ENCODE measurements around the gene ANKRD34A. TPM values are rescaled to one million over a fixed set of nuclear protein-coding genes. Genes with fewer than 3 reads are reported as not detected.
"Not testable (repeated sequence)": the region's sequence is repeated elsewhere in the genome, so short reads cannot be mapped to it uniquely, and the experiment has no call there.

The ANKRD34A gene
- polyA plus RNA-seq, 4 donors: 0.31 to 1.1 (median 0.51) TPM

DNA sequence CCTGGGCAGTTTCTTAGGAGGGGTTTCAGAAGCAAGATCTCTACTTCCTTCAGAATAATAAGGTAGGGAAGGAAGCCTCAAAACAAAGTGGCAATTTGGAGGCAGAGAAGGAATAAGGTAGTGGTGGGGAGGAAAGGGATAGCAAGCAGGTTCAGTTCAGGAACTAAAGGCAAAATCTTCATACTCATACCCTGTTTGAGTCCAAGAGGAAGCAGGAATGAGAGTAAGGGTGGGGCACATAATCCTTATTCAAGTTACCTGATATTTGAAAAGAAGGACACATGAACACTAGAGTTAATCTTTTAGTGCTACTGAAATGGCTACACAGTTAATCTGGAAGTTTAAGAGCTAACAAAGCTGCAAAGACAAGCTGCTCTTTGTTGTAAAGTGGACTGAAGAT lies 28.7 kb downstream of the ANKRD34A start:
- Histone ChIP-seq H3K9me3 (ENCODE audit: control insufficient read depth in 2 of 2, insufficient read depth in 1 of 2, low read depth in 1 of 2, low read length in 1 of 2) (no peaks in the 10 kb centered on the region), H3K36me3 (ENCODE audit: control insufficient read depth in 3 of 3, insufficient read depth in 2 of 3, low read depth in 1 of 3, low read length in 3 of 3) (peaks cover 0 to 1% (median 0%) of the 10 kb centered on the region in 3 donors), H3K4me1 (ENCODE audit: control insufficient read depth in 3 of 3, insufficient read depth in 2 of 3, low read depth in 1 of 3, low read length in 2 of 3) (peaks cover 0 to 3% (median 0%) of the 10 kb centered on the region in 3 donors), H3K4me3 (ENCODE audit: low read depth in 1 of 3, low read length in 3 of 3) (no peak overlapping the region), H3K27ac (ENCODE audit: low read depth in 1 of 3, low read length in 2 of 3) (no peak overlapping the region), H3K27me3 (ENCODE audit: control insufficient read depth in 3 of 3, insufficient read depth in 3 of 3, low read length in 3 of 3) (no peaks in the 10 kb centered on the region)
- no peak for FAIRE-seq
- DNase-seq: peak in 1 of 2 donors; percentile 18

DNA sequence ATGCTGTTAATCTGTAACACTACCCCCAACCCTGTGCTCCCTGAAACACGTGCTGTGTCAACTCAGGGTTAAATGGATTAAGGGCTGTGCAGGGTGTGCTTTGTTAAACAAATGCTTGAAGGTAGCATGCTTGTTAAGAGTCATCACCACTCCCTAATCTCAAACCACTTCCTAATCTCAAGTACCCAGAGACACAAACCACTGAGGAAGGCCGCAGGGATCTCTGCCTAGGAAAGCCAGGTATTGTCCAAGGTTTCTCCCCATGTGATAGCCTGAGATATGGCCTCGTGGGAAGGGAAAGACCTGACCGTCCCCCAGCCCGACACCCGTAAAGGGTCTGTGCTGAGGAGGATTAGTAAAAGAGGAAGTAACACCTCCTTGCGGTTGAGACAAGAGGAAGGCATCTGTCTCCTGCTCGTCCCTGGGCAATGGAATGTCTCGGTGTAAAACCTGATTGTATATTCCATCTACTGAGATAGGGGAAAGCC lies 31.8 kb downstream of the ANKRD34A start:
- 43 to 67% (median 48%) methylated on average over 7 to 9 of the region's 9 CpGs for WGBS, 3 donors
- not testable (repeated sequence) for FAIRE-seq; H3K36me3 ChIP-seq (ENCODE audit: control insufficient read depth in 3 of 3, insufficient read depth in 2 of 3, low read depth in 1 of 3, low read length in 3 of 3); H3K27me3 ChIP-seq (ENCODE audit: control insufficient read depth in 3 of 3, insufficient read depth in 3 of 3, low read length in 3 of 3); H3K4me1 ChIP-seq (ENCODE audit: control insufficient read depth in 3 of 3, insufficient read depth in 2 of 3, low read depth in 1 of 3, low read length in 2 of 3); H3K4me3 ChIP-seq (ENCODE audit: low read depth in 1 of 3, low read length in 3 of 3); H3K9me3 ChIP-seq (ENCODE audit: control insufficient read depth in 2 of 2, insufficient read depth in 1 of 2, low read depth in 1 of 2, low read length in 1 of 2)
- peak overlapping the region in 1 of 3 donors; percentile 66 for H3K27ac ChIP-seq (ENCODE audit: low read depth in 1 of 3, low read length in 2 of 3)
- DNase-seq: peak in 1 of 2 donors; percentile 32

DNA sequence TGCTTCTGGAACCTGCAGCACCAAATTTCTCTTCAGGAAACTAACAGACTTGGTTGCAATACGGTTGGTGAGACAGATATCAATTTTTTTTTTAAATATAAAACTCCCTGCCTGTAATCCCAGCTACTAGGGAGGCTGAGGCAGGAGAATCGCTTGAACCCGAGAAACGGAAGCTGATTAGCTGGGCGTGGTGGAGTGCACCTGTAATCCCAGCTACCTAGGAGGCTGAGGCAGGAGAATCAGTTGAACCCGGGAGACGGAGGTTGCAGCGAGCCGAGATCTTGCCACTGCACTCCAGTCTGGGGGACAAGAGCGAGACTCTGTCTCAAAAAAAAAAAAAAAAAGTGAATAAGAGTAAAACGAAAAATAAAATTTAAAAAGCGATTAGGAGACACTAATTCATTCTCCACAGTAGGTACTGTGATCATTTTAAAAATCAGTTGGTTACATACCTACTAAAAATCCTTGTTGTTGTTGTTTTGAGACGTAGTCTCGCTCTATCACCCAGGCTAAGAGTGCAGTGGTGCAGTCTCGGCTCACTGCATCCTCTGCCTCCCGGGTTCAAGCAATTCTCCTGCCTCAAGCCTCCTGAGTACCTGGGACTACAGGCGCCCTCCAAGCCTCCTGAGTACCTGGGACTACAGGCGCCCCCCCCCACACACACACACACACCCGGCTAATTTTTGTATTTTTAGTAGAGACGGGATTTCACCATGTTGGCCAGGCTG lies 36.3 kb downstream of the ANKRD34A start:
- FAIRE-seq: no peak
- H3K36me3 ChIP-seq (ENCODE audit: control insufficient read depth in 3 of 3, insufficient read depth in 2 of 3, low read depth in 1 of 3, low read length in 3 of 3): peaks cover 0 to 10% (median 2%) of the 10 kb centered on the region in 3 donors
- DNase-seq: peak in 1 of 2 donors; percentile 24
- peak overlapping the region; percentile 66 to 99 (median 94) for H3K27ac ChIP-seq (ENCODE audit: low read depth in 1 of 3, low read length in 2 of 3)
- no peaks in the 10 kb centered on the region for H3K9me3 ChIP-seq (ENCODE audit: control insufficient read depth in 2 of 2, insufficient read depth in 1 of 2, low read depth in 1 of 2, low read length in 1 of 2)
- H3K4me1 ChIP-seq (ENCODE audit: control insufficient read depth in 3 of 3, insufficient read depth in 2 of 3, low read depth in 1 of 3, low read length in 2 of 3): peaks cover 0 to 7% (median 0%) of the 10 kb centered on the region in 3 donors
- 50 to 54% (median 51%) methylated on average over 20 of the region's 20 CpGs for WGBS, 3 donors
- peak overlapping the region; percentile 52 to 91 (median 67) for H3K4me3 ChIP-seq (ENCODE audit: low read depth in 1 of 3, low read length in 3 of 3)
- H3K27me3 ChIP-seq (ENCODE audit: control insufficient read depth in 3 of 3, insufficient read depth in 3 of 3, low read length in 3 of 3): no peaks in the 10 kb centered on the region

DNA sequence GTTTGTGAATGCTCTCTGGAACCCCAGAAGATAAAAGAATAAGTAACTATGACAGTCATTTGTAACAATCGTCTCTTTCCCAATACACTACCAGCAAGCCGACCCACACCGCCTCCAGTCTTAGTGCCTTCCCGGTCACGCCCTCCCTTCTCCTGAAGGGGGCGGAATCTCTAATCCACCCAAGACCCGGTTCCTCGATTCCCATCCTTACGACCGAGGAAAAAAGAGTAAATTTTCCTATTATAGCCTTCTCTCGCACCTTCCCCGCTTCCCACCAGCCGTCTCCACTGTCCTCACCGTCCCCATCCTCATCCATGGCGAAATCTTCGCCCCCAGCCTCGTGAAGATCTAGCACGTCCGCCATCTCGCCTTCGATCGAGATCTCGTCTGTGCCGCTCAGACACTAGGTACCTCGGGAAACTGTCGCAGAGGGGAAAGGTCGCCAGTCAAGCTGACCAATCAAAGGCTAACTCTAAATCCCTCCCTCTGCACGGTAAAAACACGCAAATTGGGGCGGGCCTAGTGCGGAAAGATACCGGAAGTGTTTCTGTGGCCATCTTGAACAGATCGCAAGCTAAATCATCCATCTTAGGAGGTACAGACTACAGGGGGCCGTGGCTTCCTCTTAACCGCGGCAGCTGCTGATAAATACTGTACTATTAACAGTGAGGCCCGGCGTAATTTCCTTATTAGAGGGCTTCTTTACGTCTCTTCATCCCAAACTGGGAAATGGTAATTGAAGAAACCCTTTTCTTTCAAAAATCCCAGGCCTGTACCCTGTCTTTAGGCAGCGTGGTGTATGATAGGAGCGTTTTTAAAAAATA lies 37.1 kb downstream of the ANKRD34A start, which contains the start of gene RBM8A:
TSS of gene RBM8A (minus strand) at position 422 of the 824 bp plus-strand sequence. CDS start at position 364, 58 bp downstream.
- peak within 1 kb of the TSS; percentile 86 to 99 (median 94) for H3K27ac ChIP-seq (ENCODE audit: low read depth in 1 of 3, low read length in 2 of 3)
- FAIRE-seq (no peak), DNase-seq (peak; percentile 98 to 99)
- 0 to 1% (median 0%) methylated on average over 41 of the region's 41 CpGs for whole genome bisulfite sequencing, 3 donors
- H3K4me3 ChIP-seq (ENCODE audit: low read depth in 1 of 3, low read length in 3 of 3): peak within 1 kb of the TSS; percentile 67 to 91 (median 79)
- peaks cover 0 to 7% (median 0%) of the 10 kb centered on the region in 3 donors for H3K4me1 ChIP-seq (ENCODE audit: control insufficient read depth in 3 of 3, insufficient read depth in 2 of 3, low read depth in 1 of 3, low read length in 2 of 3)
- H3K9me3 ChIP-seq (ENCODE audit: control insufficient read depth in 2 of 2, insufficient read depth in 1 of 2, low read depth in 1 of 2, low read length in 1 of 2): no peaks in the 10 kb centered on the region
- no peaks in the 10 kb centered on the region for H3K27me3 ChIP-seq (ENCODE audit: control insufficient read depth in 3 of 3, insufficient read depth in 3 of 3, low read length in 3 of 3)
- H3K36me3 ChIP-seq (ENCODE audit: control insufficient read depth in 3 of 3, insufficient read depth in 2 of 3, low read depth in 1 of 3, low read length in 3 of 3): peaks cover 0 to 10% (median 2%) of the 10 kb centered on the region in 3 donors

DNA sequence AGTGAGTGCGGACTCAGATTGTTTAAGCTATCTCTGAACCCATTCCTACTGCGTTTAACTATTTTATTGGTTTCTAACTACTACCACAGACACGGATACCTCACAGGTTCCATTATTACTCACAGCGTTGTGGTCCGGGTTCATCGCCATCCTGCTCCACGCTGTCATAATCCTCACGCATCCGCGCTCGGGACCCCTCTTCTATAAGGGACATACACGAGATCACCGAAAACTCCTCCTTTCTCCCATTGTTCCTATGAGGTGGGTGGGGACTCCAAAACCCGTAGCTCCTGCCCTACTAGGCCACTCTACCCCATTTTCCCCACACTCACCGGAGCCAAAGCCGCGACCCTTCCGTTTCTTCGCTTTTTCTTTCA lies 37.7 kb downstream of the ANKRD34A start:
- peak overlapping the region; percentile 67 to 91 (median 79) for H3K4me3 ChIP-seq (ENCODE audit: low read depth in 1 of 3, low read length in 3 of 3)
- H3K36me3 ChIP-seq (ENCODE audit: control insufficient read depth in 3 of 3, insufficient read depth in 2 of 3, low read depth in 1 of 3, low read length in 3 of 3): peaks cover 0 to 13% (median 2%) of the 10 kb centered on the region in 3 donors
- no peaks in the 10 kb centered on the region for H3K27me3 ChIP-seq (ENCODE audit: control insufficient read depth in 3 of 3, insufficient read depth in 3 of 3, low read length in 3 of 3)
- DNase-seq (peak in 1 of 2 donors; percentile 18), FAIRE-seq (no peak)
- peaks cover 0 to 7% (median 0%) of the 10 kb centered on the region in 3 donors for H3K4me1 ChIP-seq (ENCODE audit: control insufficient read depth in 3 of 3, insufficient read depth in 2 of 3, low read depth in 1 of 3, low read length in 2 of 3)
- no peaks in the 10 kb centered on the region for H3K9me3 ChIP-seq (ENCODE audit: control insufficient read depth in 2 of 2, insufficient read depth in 1 of 2, low read depth in 1 of 2, low read length in 1 of 2)
- H3K27ac ChIP-seq (ENCODE audit: low read depth in 1 of 3, low read length in 2 of 3): peak overlapping the region; percentile 86 to 99 (median 94)
- WGBS, 3 donors: 2 to 4% (median 2%) methylated on average over 19 of the region's 19 CpGs

DNA sequence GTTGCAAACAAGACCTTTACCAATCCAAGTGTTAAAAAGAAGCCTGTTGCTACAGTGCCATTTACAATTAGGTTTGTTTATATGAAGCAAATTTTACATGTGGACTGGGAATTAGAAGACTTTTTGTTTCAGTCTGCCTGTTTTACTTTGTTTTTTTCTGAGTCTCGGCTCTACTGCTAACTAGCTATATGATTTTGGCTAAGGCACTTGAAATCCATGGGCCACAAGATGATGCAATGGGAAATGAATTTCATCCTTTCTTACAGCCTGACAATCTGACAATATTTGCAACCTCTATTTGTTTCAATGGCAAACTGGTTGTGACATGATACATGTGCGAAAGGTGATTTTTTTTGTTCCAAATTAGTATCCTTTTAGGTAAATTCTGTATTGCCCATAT lies 42.1 kb downstream of the ANKRD34A start:
- FAIRE-seq (no peak), DNase-seq (no peak)
- Histone ChIP-seq H3K4me1 (ENCODE audit: control insufficient read depth in 3 of 3, insufficient read depth in 2 of 3, low read depth in 1 of 3, low read length in 2 of 3) (peaks cover 0 to 24% (median 4%) of the 10 kb centered on the region in 3 donors), H3K36me3 (ENCODE audit: control insufficient read depth in 3 of 3, insufficient read depth in 2 of 3, low read depth in 1 of 3, low read length in 3 of 3) (peaks cover 0 to 10% (median 2%) of the 10 kb centered on the region in 3 donors), H3K27ac (ENCODE audit: low read depth in 1 of 3, low read length in 2 of 3) (no peak overlapping the region), H3K4me3 (ENCODE audit: low read depth in 1 of 3, low read length in 3 of 3) (no peak overlapping the region), H3K9me3 (ENCODE audit: control insufficient read depth in 2 of 2, insufficient read depth in 1 of 2, low read depth in 1 of 2, low read length in 1 of 2) (no peaks in the 10 kb centered on the region), H3K27me3 (ENCODE audit: control insufficient read depth in 3 of 3, insufficient read depth in 3 of 3, low read length in 3 of 3) (no peaks in the 10 kb centered on the region)
- 81 to 86% (median 83%) methylated on average over 2 of the region's 2 CpGs for WGBS, 3 donors

DNA sequence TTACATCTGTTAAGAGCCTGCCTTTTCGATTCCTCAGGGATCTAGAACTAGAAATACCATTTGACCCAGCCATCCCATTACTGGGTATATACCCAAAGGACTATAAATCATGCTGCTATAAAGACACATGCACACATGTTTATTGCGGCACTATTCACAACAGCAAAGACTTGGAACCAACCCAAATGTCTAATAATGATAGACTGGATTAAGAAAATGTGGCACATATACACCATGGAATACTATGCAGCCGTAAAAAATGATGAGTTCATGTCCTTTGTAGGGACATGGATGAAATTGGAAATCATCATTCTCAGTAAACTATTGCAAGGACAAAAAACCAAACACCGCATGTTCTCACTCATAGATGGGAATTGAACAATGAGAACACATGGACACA lies 44.1 kb downstream of the ANKRD34A start:
- DNase-seq; H3K27me3 ChIP-seq (ENCODE audit: control insufficient read depth in 3 of 3, insufficient read depth in 3 of 3, low read length in 3 of 3); H3K4me3 ChIP-seq (ENCODE audit: low read depth in 1 of 3, low read length in 3 of 3); H3K27ac ChIP-seq (ENCODE audit: low read depth in 1 of 3, low read length in 2 of 3); FAIRE-seq; H3K9me3 ChIP-seq (ENCODE audit: control insufficient read depth in 2 of 2, insufficient read depth in 1 of 2, low read depth in 1 of 2, low read length in 1 of 2): not testable (repeated sequence)
- Histone ChIP-seq H3K4me1 (ENCODE audit: control insufficient read depth in 3 of 3, insufficient read depth in 2 of 3, low read depth in 1 of 3, low read length in 2 of 3) (peaks cover 0 to 18% (median 4%) of the 10 kb centered on the region in 3 donors), H3K36me3 (ENCODE audit: control insufficient read depth in 3 of 3, insufficient read depth in 2 of 3, low read depth in 1 of 3, low read length in 3 of 3) (peaks cover 0 to 13% (median 0%) of the 10 kb centered on the region in 3 donors)
- 48 to 86% (median 48%) methylated on average over 2 of the region's 4 CpGs for WGBS, 3 donors

Measured in small intestine (tissue), 7 donors.